HL-60 (cell line): ENCODE data around the gene AGRN.

Source experiments
- DNase-seq, 2 experiments: peaks; one replicate each; pipeline ENCODE4 v3.0.0-alpha.2; 2010 to 2020; ENCODE audit warnings: low read depth in 1 of 2, low spot score in 1 of 2
- H3K27ac ChIP-seq: fragments of 250-450 bp; sonication (Bioruptor Pico); replicated peaks from 2 replicates; pipeline ENCODE4 v1.5.1; 2020; ENCODE audit warnings: mild to moderate bottlenecking, moderate library complexity
- H3K27me3 ChIP-seq: fragments of 250-450 bp; sonication (Bioruptor Pico); 2 replicates; pipeline ENCODE4 v1.5.1; 2021; ENCODE audit warnings: mild to moderate bottlenecking, moderate library complexity; ENCODE audit not compliant: insufficient read depth, poor library complexity, severe bottlenecking
- H3K4me3 ChIP-seq: replicated peaks from 2 replicates; pipeline ENCODE4 v1.5.1; 2011; ENCODE audit warnings: mild to moderate bottlenecking, control low read depth, low read length; ENCODE audit not compliant: insufficient read depth
- GABPA ChIP-seq: IDR thresholded peaks from 2 replicates; pipeline ENCODE4 v1.6.1; 2012; ENCODE audit warnings: low read depth
- POLR2AphosphoS5 ChIP-seq: IDR thresholded peaks from 2 replicates; pipeline ENCODE4 v1.6.1; 2012; ENCODE audit warnings: low read depth
- REST ChIP-seq: IDR thresholded peaks from 2 replicates; pipeline ENCODE4 v1.6.1; 2012; ENCODE audit warnings: low read depth; ENCODE audit not compliant: insufficient replicate concordance
- SPI1 ChIP-seq: IDR thresholded peaks from 2 replicates; pipeline ENCODE4 v1.6.1; 2012; ENCODE audit warnings: low read depth, mild to moderate bottlenecking, borderline replicate concordance
- TF ChIP-seq, protein P1 (sequence below): IDR thresholded peaks from one replicate; pipeline ENCODE4 v1.5.1; 2011; ENCODE audit warnings: low read length, control low read depth, inconsistent platforms; ENCODE audit not compliant: insufficient read depth

AGRN gene

DNA sequence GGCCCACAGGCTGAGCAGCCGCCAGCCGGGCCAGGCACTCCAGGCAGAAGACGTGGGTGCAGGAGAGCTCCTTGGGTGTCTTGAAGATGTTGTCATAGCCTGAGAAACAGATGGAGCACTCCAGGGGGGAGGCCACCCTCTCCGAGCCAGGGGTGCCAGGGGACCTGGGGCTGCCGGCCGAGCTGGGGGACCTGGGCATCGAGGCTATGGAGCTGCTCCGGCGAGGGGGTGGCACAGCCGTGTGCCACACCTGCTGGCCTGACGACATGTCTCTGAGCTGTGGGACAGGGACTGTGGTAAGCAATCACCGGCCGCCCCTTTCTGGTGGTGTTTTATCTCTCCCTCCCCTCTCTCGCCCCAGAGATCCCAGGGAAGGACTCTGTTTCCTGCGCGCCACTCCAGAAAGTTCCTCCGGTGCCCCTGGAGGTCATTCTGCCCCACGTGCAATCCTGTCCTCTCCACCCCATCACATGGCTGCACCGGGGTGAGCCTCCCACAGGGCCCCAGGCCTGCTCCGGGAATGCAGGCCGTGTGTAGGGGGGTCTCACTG, 52.5 kb downstream of the AGRN start:
- Histone ChIP-seq H3K27ac (no peak overlapping the region), H3K27me3 (peaks cover 13% of the 10 kb centered on the region), H3K4me3 (no peak overlapping the region)
- no peak for DNase-seq
- TF ChIP-seq GABPA: no peak
- no peak for TF ChIP-seq SPI1
- TF ChIP-seq, protein P1, sequence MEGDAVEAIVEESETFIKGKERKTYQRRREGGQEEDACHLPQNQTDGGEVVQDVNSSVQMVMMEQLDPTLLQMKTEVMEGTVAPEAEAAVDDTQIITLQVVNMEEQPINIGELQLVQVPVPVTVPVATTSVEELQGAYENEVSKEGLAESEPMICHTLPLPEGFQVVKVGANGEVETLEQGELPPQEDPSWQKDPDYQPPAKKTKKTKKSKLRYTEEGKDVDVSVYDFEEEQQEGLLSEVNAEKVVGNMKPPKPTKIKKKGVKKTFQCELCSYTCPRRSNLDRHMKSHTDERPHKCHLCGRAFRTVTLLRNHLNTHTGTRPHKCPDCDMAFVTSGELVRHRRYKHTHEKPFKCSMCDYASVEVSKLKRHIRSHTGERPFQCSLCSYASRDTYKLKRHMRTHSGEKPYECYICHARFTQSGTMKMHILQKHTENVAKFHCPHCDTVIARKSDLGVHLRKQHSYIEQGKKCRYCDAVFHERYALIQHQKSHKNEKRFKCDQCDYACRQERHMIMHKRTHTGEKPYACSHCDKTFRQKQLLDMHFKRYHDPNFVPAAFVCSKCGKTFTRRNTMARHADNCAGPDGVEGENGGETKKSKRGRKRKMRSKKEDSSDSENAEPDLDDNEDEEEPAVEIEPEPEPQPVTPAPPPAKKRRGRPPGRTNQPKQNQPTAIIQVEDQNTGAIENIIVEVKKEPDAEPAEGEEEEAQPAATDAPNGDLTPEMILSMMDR: no peak
- TF ChIP-seq POLR2AphosphoS5: no peak
- TF ChIP-seq REST: no peak

- Histone ChIP-seq H3K27ac (no peak overlapping the region), H3K27me3 (peaks cover 13% of the 10 kb centered on the region), H3K4me3 (no peak overlapping the region)
- TF ChIP-seq REST (no peak), SPI1 (no peak), GABPA (no peak), POLR2AphosphoS5 (no peak)
- TF ChIP-seq, protein P1: no peak
- DNase-seq: no peak
Measured at GRCh38 chr1:1072849-1073742, 53.2 kb downstream of the AGRN start.

DNA sequence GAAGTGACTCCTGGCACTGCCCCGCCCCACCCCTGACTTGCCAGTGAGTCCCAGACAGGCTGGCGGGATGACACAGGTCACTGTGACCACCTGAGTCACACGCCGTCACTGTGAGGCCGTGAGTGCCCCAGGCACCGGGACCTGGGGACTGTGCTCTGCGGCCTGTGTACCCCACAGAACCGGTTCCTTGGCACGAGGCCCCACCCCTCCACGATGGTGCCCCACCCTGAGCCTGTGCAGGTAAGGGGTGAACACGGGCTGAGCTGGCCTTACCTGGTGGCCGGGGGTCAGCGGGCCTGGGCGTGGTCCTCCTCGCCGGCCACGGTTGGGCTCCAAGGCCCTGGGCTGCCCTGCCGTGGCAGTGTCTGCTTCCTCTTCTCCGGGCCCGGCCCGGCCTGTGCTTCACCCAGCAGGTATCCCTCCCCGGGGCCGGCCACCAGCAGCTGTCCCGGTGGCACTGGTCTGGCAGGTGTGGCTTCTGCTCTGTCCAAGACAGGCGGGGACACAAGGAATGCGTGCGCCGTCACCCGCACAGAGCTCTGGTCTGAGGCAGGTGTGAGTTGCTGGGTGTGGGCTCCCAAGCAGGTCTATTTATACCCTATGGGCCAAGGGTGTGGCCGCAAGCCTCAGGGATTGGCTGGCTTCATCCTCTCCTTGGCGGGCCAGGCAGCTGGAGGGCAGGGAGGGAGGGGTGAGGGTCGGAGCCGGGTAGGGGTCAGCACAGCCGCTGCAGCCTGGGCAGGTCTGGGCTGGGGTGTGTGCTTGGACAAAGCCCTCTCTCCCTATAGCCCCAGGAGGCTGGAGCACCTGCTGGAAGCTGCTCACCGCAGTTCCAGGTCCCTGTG, 54.0 kb downstream of the AGRN start, which contains the start of gene RNF223:
Gene RNF223, minus strand, starts transcription at position 564 of the 845 bp plus-strand sequence. CDS start 1,740 bp downstream, outside the sequence.
- H3K27me3 ChIP-seq: peaks cover 13% of the 10 kb centered on the region
- no peak within 1 kb of the TSS for H3K4me3 ChIP-seq
- TF ChIP-seq, protein P1: no peak
- TF ChIP-seq REST (no peak), POLR2AphosphoS5 (no peak), SPI1 (no peak), GABPA (no peak)
- DNase-seq: no peak
- no peak within 1 kb of the TSS for H3K27ac ChIP-seq
